Endothelial cell (in vitro differentiated cells): ENCODE data around the gene CD9. TPM values are rescaled to one million over a fixed set of nuclear protein-coding genes. Genes with fewer than 3 reads are reported as not detected.

ENCODE experiments used
- DNase-seq: peaks from one replicate; pipeline ENCODE4 v3.0.0; 2021; ENCODE audit warnings: low spot score
- H3K27ac Mint-ChIP-seq: one replicate; pipeline ENCODE4 v1.8.0; 2021; ENCODE audit warnings: mixed read lengths, inconsistent platforms; ENCODE audit not compliant: unreplicated experiment
- H3K27me3 Mint-ChIP-seq: one replicate; pipeline ENCODE4 v1.8.0; 2021; ENCODE audit warnings: mild to moderate bottlenecking, moderate library complexity, mixed read lengths, inconsistent platforms; ENCODE audit not compliant: unreplicated experiment
- H3K36me3 Mint-ChIP-seq: one replicate; pipeline ENCODE4 v1.8.0; 2021; ENCODE audit warnings: mild to moderate bottlenecking, low read depth, mixed read lengths, inconsistent platforms; ENCODE audit not compliant: unreplicated experiment
- H3K4me1 Mint-ChIP-seq: one replicate; pipeline ENCODE4 v1.8.0; 2021; ENCODE audit warnings: mild to moderate bottlenecking, mixed read lengths, inconsistent platforms; ENCODE audit not compliant: unreplicated experiment
- H3K4me3 Mint-ChIP-seq: one replicate; pipeline ENCODE4 v1.8.0; 2021; ENCODE audit warnings: mild to moderate bottlenecking, mixed read lengths, inconsistent platforms; ENCODE audit not compliant: unreplicated experiment
- H3K9me3 Mint-ChIP-seq: one replicate; pipeline ENCODE4 v1.8.0; 2021; ENCODE audit warnings: mixed read lengths, inconsistent platforms; ENCODE audit not compliant: unreplicated experiment
- CTCF ChIP-seq: fragments of 200-600 bp; sonication (generic); IDR thresholded peaks from one replicate; pipeline ENCODE4 v1.5.0; 2021; ENCODE audit warnings: antibody characterized with exemption; ENCODE audit not compliant: unreplicated experiment
- total RNA-seq: library from RNA; stranded (reverse); fragmentation: NEBNext Ultra II Directional; extraction: Animal tissue kit (Norgen Biotek cat#: 25700); gene quantifications from one replicate; pipeline ENCODE4 v1.2.1, GENCODE V29; 2021; ENCODE audit not compliant: unreplicated experiment

CD9 gene
- total RNA-seq, 1 donor from 2014 or later, result 67.2 TPM

DNA sequence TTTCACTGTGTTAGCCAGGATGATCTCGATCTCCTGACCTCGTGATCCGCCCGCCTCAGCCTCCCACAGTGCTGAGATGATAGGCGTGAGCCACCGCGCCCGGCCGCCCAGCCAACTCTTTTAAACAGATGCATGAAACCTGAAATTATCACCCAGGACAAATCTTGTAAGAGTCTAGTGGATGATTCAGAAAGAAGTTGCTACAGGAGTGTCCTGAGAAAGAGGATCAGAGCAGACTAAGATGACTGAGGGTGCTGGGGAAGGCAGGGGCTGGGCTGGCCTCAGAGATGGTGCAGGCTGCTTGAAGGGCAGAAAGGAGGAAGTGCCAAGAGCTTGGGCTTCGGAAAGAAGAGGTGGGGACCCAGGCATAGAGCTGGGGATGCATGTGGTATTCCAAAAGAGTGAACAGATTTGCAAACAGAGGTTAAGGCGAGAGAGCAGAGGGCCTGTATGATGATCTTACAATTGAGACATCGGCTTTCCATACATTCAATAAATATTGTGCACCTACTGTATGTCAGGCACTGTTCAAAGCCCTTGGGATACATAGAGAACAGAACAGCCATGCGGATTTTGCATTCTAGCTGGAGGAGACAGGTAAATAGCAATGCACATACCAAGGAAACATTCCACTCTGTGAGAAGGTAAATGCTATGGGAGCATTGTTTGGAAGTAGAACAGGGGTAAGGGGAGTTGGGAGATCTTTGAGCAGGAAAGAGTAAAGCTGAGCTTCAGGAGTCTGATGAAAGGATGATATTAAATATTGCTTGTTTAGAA, 7.4 kb upstream of the CD9 start:
- Mint-ChIP-seq H3K27ac (no peak overlapping the region), H3K27me3 (peaks cover 14% of the 10 kb centered on the region), H3K9me3 (no peaks in the 10 kb centered on the region), H3K36me3 (no peaks in the 10 kb centered on the region), H3K4me1 (peaks cover 18% of the 10 kb centered on the region), H3K4me3 (no peak overlapping the region)
- TF ChIP-seq CTCF, result no peak
- DNase-seq, result no peak

- H3K27me3 Mint-ChIP-seq, result peaks cover 20% of the 10 kb centered on the region
- no peak overlapping the region for H3K4me3 Mint-ChIP-seq
- no peak for TF ChIP-seq CTCF
- peaks cover 29% of the 10 kb centered on the region for H3K4me1 Mint-ChIP-seq
- no peak overlapping the region for H3K27ac Mint-ChIP-seq
- no peaks in the 10 kb centered on the region for H3K36me3 Mint-ChIP-seq
- no peaks in the 10 kb centered on the region for H3K9me3 Mint-ChIP-seq
- no peak for DNase-seq
These were observed 6.1 kb upstream of the CD9 start for GRCh38 chr12:6193853-6194815.

DNA sequence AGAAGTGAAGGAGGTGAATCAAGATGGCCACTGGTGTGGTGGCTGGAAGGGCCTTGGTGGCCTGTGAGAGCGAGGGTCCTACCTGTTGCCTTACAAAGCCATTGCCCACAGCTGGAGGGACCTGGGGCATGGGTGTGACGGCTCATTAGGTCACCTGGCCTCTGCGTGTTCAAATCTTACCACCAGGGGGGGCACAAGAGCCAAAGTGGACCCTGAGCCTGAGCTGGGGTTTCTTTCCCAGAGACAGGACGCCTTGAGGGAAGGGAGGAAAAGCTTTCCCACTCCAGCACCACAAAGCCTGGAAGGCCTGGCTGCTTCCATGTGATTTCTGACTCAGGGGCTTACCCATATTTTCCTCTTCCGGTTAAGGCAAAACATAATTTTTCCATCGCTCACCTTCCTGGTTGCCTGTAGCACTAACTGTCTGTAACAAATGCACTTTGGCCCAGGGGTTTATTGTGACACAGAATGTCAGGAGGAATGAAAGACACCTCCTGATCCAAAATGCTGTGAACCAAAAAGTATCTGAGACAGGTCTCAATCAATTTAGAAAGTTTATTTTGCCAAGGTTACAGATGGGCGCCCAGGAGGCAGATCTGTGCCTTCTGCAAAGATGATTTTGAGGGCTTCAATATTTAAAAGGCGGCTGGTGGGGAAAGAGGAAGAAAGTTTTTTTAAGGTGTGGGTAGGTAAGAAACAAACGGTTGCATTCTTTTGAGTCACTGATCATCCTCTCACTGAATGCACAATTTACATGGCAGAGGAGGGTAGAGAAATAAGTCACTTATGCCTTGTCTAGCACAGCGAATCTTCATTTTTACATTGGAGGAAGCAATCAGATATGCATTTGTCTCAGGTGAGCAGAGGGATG, 4.3 kb upstream of the CD9 start:
- no peaks in the 10 kb centered on the region for H3K36me3 Mint-ChIP-seq
- DNase-seq, result peak; percentile 95
- H3K9me3 Mint-ChIP-seq, result no peaks in the 10 kb centered on the region
- peak overlapping the region; percentile 28 for H3K27ac Mint-ChIP-seq
- peak; percentile 97 for TF ChIP-seq CTCF
- H3K4me3 Mint-ChIP-seq, result no peak overlapping the region
- peaks cover 19% of the 10 kb centered on the region for H3K27me3 Mint-ChIP-seq
- peaks cover 37% of the 10 kb centered on the region for H3K4me1 Mint-ChIP-seq

- DNase-seq, result no peak
- Mint-ChIP-seq H3K27ac (no peak overlapping the region), H3K36me3 (no peaks in the 10 kb centered on the region), H3K4me3 (no peak overlapping the region), H3K4me1 (peaks cover 48% of the 10 kb centered on the region), H3K27me3 (peaks cover 25% of the 10 kb centered on the region), H3K9me3 (no peaks in the 10 kb centered on the region)
- no peak for TF ChIP-seq CTCF
These were observed 2.1 kb upstream of the CD9 start for GRCh38 chr12:6198051-6198450.
